HL-60 (cell line): ENCODE results near the gene FAM13C.

ENCODE experiments used
- GABPA ChIP-seq: IDR thresholded peaks from 2 replicates; pipeline ENCODE4 v1.6.1; 2012; ENCODE audit warnings: low read depth
- POLR2AphosphoS5 ChIP-seq: IDR thresholded peaks from 2 replicates; pipeline ENCODE4 v1.6.1; 2012; ENCODE audit warnings: low read depth
- TF ChIP-seq, protein P1 (sequence below): IDR thresholded peaks from one replicate; pipeline ENCODE4 v1.5.1; 2011; ENCODE audit warnings: low read length, control low read depth, inconsistent platforms; ENCODE audit not compliant: insufficient read depth

DNA sequence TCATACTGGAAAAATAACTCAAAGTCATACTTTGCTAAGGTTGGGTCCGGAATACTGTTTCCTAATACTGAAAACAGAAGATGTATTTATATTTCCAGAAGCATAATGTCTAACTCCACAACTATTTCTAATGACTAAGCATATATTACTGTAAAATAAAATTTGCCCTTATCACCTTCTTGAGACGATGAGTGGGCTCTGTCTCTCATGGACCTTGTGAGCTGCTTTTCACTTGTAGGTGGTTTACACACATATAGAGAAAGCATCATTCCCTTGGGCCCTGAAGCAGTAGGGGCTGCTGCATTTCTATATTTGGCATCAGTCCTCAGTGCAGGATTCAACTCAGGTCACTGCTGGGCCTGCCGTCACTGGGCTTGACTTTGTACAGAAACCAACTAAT lies 10.7 kb upstream of the FAM13C start:
- TF ChIP-seq POLR2AphosphoS5 (no peak), GABPA (no peak)
- TF ChIP-seq, protein P1, sequence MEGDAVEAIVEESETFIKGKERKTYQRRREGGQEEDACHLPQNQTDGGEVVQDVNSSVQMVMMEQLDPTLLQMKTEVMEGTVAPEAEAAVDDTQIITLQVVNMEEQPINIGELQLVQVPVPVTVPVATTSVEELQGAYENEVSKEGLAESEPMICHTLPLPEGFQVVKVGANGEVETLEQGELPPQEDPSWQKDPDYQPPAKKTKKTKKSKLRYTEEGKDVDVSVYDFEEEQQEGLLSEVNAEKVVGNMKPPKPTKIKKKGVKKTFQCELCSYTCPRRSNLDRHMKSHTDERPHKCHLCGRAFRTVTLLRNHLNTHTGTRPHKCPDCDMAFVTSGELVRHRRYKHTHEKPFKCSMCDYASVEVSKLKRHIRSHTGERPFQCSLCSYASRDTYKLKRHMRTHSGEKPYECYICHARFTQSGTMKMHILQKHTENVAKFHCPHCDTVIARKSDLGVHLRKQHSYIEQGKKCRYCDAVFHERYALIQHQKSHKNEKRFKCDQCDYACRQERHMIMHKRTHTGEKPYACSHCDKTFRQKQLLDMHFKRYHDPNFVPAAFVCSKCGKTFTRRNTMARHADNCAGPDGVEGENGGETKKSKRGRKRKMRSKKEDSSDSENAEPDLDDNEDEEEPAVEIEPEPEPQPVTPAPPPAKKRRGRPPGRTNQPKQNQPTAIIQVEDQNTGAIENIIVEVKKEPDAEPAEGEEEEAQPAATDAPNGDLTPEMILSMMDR: no peak
